Gastrocnemius medialis (tissue), 4 donors: ENCODE measurements around the gene GALNT17. TPM values are rescaled to one million over a fixed set of nuclear protein-coding genes. Genes with fewer than 3 reads are reported as not detected.

Experiments used
- ATAC-seq, 2 donors: fragments of 150-250 bp; one replicate each; pipeline ENCODE4 v1.9.1; 2016
- DNase-seq, 2 donors: peaks; one replicate each; pipeline ENCODE4 v3.0.0-alpha.2; 2019
- H3K27ac ChIP-seq, 4 donors: fragments of 200-600 bp; sonication (generic); 1 replicate in 1 of 4; 2 replicates in 3 of 4; pipeline ENCODE4 v1.5.1; 2016 to 2018; ENCODE audit warnings: mild to moderate bottlenecking in 2 of 4, moderate library complexity in 1 of 4
- H3K27me3 ChIP-seq, 3 donors: fragments of 200-600 bp; sonication (generic) in 2 of 3; 1 replicate in 1 of 3; 2 replicates in 2 of 3; pipeline versions ENCODE4 v1.5.1 to v1.6.0; 2016 to 2019; ENCODE audit warnings: mild to moderate bottlenecking in 1 of 3, moderate library complexity in 1 of 3
- H3K36me3 ChIP-seq, 2 donors: fragments of 200-600 bp; sonication (generic) in 1 of 2; one replicate each; pipeline ENCODE4 v1.5.1; 2017 to 2018
- H3K4me1 ChIP-seq, 2 donors: fragments of 200-600 bp; sonication (generic) in 1 of 2; one replicate each; pipeline ENCODE4 v1.5.1; 2016 to 2017; ENCODE audit warnings: mild to moderate bottlenecking in 2 of 2
- H3K4me3 ChIP-seq, 4 donors: fragments of 200-600 bp; sonication (generic) in 3 of 4; 1 replicate in 1 of 4; 2 replicates in 3 of 4; pipeline ENCODE4 v1.5.1; 2016 to 2019; ENCODE audit warnings: mild to moderate bottlenecking in 2 of 4
- H3K9me3 ChIP-seq, 3 donors: fragments of 200-600 bp; sonication (generic) in 2 of 3; 1 replicate in 1 of 3; 2 replicates in 2 of 3; pipeline ENCODE4 v1.5.1; 2016 to 2019
- POLR2A ChIP-seq, 2 donors: fragments of 450-650 bp; IDR thresholded peaks; one replicate each; pipeline ENCODE4 v1.6.1; 2017; ENCODE audit warnings: antibody characterized with exemption in 2 of 2, mild to moderate bottlenecking in 2 of 2, moderate library complexity in 2 of 2
- in situ Hi-C, 4 donors: fragments of 200-750 bp; cut with MboI; loops; one replicate each; pipeline versions ENCODE4 v1.15.0 to v1.8.0; 2017; ENCODE audit warnings: low sequenced_read_pairs in 4 of 4
- intact Hi-C: fragments of 100-400 bp; cut with DNase I; formaldehyde crosslinking; loops from one replicate; pipeline ENCODE4 v1.15.1; 2023; ENCODE audit warnings: low total_unique reads
- microRNA-seq, 2 donors: library from miRNA; unstranded; fragments of <30 nt; microRNA quantifications; one replicate each; pipeline ENCODE4, GENCODE V29; 2016; ENCODE audit warnings: borderline replicate concordance in 2 of 2
- total RNA-seq, 4 donors: library from RNA; depleted of rRNA; stranded (reverse); fragments of >200 nt; gene quantifications; one replicate each; pipeline versions ENCODE4 v1.1.0 to v1.2.3, GENCODE V29; 2016
- TF ChIP-seq, protein P1 (sequence below), 5 experiments: fragments of 450-650 bp in 3 of 5; fragments of 200-600 bp in 2 of 5; sonication (generic) in 2 of 5; IDR thresholded peaks in 4 of 5; conservative IDR thresholded peaks in 1 of 5; 1 replicate in 4 of 5; 2 replicates in 1 of 5; pipeline ENCODE4 v1.5.1; 2016 to 2019; ENCODE audit warnings: antibody characterized with exemption in 5 of 5, mild to moderate bottlenecking in 3 of 5, moderate library complexity in 3 of 5

The GALNT17 gene
- total RNA-seq, 4 donors from 2014 or later, result 1.9 to 13.0 (median 12.3) TPM

DNA sequence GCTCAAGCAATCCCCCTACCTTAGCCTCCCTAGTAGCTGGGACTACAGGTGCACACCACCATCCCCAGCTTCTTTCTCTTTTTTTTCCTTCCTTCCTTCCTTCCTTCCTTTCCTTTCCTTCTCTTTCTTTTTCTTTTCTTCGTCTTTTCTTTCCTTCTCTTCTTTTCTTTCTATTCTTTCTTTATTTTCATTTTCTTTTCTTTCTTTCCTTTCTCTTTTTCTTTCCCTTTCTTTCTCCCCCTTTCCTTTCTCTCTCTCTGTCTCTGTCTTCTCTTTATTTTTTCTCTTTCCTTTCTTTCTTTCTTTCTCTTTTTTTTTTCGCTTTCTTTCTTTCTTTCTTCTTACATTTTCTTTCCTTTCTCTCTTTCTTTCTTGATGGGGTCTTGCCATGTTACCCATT, 621.3 kb downstream of the GALNT17 start:
- ATAC-seq (no peak), DNase-seq (no peak)
- no peak overlapping the region for H3K4me3 ChIP-seq
- H3K27ac ChIP-seq, result no peak overlapping the region
- intact Hi-C loops, result no loop called here
- TF ChIP-seq, protein P1, sequence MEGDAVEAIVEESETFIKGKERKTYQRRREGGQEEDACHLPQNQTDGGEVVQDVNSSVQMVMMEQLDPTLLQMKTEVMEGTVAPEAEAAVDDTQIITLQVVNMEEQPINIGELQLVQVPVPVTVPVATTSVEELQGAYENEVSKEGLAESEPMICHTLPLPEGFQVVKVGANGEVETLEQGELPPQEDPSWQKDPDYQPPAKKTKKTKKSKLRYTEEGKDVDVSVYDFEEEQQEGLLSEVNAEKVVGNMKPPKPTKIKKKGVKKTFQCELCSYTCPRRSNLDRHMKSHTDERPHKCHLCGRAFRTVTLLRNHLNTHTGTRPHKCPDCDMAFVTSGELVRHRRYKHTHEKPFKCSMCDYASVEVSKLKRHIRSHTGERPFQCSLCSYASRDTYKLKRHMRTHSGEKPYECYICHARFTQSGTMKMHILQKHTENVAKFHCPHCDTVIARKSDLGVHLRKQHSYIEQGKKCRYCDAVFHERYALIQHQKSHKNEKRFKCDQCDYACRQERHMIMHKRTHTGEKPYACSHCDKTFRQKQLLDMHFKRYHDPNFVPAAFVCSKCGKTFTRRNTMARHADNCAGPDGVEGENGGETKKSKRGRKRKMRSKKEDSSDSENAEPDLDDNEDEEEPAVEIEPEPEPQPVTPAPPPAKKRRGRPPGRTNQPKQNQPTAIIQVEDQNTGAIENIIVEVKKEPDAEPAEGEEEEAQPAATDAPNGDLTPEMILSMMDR (IDR thresholded peaks at IDR 0.05 in 4 of 5, conservative IDR thresholded peaks at IDR 0.05 in 1 of 5), result no peak
- no peak for TF ChIP-seq POLR2A (IDR thresholded peaks at IDR 0.05)
- no peaks in the 10 kb centered on the region for H3K36me3 ChIP-seq
- H3K9me3 ChIP-seq, result no peaks in the 10 kb centered on the region
- no peaks in the 10 kb centered on the region for H3K4me1 ChIP-seq
- in situ Hi-C loops, result no loop called here
- H3K27me3 ChIP-seq, result peaks cover 5 to 29% (median 13%) of the 10 kb centered on the region in 3 donors

GRCh38 chr7:71753956-71754664, 622.2 kb downstream of the GALNT17 start:
- no peak for DNase-seq
- in situ Hi-C loops, result no loop called here
- Histone ChIP-seq H3K9me3 (no peaks in the 10 kb centered on the region), H3K4me3 (no peak overlapping the region), H3K4me1 (no peaks in the 10 kb centered on the region), H3K27me3 (peaks cover 5 to 29% (median 13%) of the 10 kb centered on the region in 3 donors), H3K27ac (no peak overlapping the region), H3K36me3 (no peaks in the 10 kb centered on the region)
- ATAC-seq, result no peak
- TF ChIP-seq, protein P1 (IDR thresholded peaks at IDR 0.05 in 4 of 5, conservative IDR thresholded peaks at IDR 0.05 in 1 of 5), result no peak
- no peak for TF ChIP-seq POLR2A (IDR thresholded peaks at IDR 0.05)
- intact Hi-C loops, result no loop called here

DNA sequence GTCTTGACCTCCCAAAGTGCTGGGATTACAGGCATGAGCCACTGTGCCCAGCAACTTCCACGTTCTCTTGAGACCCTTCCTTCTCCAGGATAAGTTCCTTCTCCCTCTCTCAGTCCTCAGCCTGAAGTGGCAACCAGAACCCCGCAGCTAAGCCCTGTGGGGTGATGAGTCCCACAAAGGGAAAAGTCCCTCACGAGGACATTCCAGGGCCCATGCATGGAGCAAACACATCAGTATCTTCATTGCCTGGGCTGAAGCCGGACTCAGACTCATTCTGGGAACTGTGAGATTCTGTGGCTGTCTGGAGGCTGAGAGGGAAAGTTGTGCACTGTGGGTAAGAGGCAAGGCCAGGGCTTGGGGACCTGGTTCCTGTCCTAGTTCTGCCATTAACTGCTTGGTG, 622.9 kb downstream of the GALNT17 start:
- in situ Hi-C loops, result no loop called here
- H3K36me3 ChIP-seq, result no peaks in the 10 kb centered on the region
- intact Hi-C loops, result no loop called here

DNA sequence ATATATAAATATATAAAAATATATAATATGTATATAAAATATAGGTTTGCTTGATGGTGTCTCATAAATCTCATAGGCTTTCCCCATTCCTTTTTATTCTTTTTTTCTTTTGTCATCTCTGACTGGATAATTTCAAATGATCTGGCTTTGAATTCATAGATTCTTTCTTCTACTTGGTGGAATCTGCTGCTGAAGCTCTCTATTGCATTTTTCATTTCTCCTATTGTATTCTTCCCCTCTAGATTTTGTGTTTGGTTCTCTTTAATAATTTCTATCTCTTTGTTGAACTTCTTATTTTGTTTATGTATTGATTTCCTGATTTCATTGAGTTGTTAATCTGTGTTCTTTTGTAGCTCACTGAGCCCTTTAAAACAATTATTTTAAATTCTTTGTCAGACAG, 629.4 kb downstream of the GALNT17 start:
- no peak for TF ChIP-seq POLR2A (IDR thresholded peaks at IDR 0.05)
- TF ChIP-seq, protein P1 (IDR thresholded peaks at IDR 0.05 in 4 of 5, conservative IDR thresholded peaks at IDR 0.05 in 1 of 5), result no peak
- intact Hi-C loops, result no loop called here
- H3K27me3 ChIP-seq, result no peaks in the 10 kb centered on the region
- no peak overlapping the region for H3K4me3 ChIP-seq
- H3K4me1 ChIP-seq, result no peaks in the 10 kb centered on the region
- in situ Hi-C loops, result no loop called here
- DNase-seq, result no peak
- H3K9me3 ChIP-seq, result peaks cover 0 to 4% (median 0%) of the 10 kb centered on the region in 3 donors
- no peaks in the 10 kb centered on the region for H3K36me3 ChIP-seq
- ATAC-seq, result no peak
- H3K27ac ChIP-seq, result no peak overlapping the region

More for the DNA sequence above, 622.9 kb downstream of the GALNT17 start:
- no peak overlapping the region for H3K4me3 ChIP-seq
- no peak for ATAC-seq
- no peaks in the 10 kb centered on the region for H3K9me3 ChIP-seq
- H3K4me1 ChIP-seq, result no peaks in the 10 kb centered on the region
- no peak for DNase-seq
- peaks cover 5 to 29% (median 13%) of the 10 kb centered on the region in 3 donors for H3K27me3 ChIP-seq
- no peak overlapping the region for H3K27ac ChIP-seq
- TF ChIP-seq, protein P1 (IDR thresholded peaks at IDR 0.05 in 4 of 5, conservative IDR thresholded peaks at IDR 0.05 in 1 of 5), result no peak
- no peak for TF ChIP-seq POLR2A (IDR thresholded peaks at IDR 0.05)

Small RNAs within 50 kb of the gene (microRNA-seq; reads per million reads assigned to microRNA genes)
- gene MIR3914-1, result 0 reads per million in 2 donors
- 0 reads per million in 2 donors for gene MIR3914-2
